Endothelial cell of umbilical vein (primary cell): ENCODE data around the gene EPB41L1.

ENCODE experiments used
- JUN ChIP-seq: IDR thresholded peaks from 2 replicates; pipeline ENCODE4 v1.6.1; 2011; ENCODE audit warnings: borderline replicate concordance, low read depth; ENCODE audit not compliant: insufficient read length, insufficient read depth
- MYC ChIP-seq: IDR thresholded peaks from one replicate; pipeline ENCODE4 v1.6.1; 2011; ENCODE audit warnings: mild to moderate bottlenecking, low read depth, low read length
- POLR2A ChIP-seq: IDR thresholded peaks from 2 replicates; pipeline ENCODE4 v1.6.1; 2012; ENCODE audit warnings: low read depth, mild to moderate bottlenecking, control low read depth, low read length
- TF ChIP-seq, protein P1 (sequence below), 2 donors: IDR thresholded peaks; 1 replicate in 1 of 2; 2 replicates in 1 of 2; pipeline ENCODE4 v1.5.1; 2011; ENCODE audit warnings: low read length in 2 of 2, mild to moderate bottlenecking in 2 of 2, moderate library complexity in 2 of 2, control low read depth in 1 of 2, inconsistent platforms in 1 of 2, low read depth in 1 of 2; ENCODE audit not compliant: insufficient read depth in 1 of 2; ENCODE audit errors: extremely low read depth in 1 of 2

DNA sequence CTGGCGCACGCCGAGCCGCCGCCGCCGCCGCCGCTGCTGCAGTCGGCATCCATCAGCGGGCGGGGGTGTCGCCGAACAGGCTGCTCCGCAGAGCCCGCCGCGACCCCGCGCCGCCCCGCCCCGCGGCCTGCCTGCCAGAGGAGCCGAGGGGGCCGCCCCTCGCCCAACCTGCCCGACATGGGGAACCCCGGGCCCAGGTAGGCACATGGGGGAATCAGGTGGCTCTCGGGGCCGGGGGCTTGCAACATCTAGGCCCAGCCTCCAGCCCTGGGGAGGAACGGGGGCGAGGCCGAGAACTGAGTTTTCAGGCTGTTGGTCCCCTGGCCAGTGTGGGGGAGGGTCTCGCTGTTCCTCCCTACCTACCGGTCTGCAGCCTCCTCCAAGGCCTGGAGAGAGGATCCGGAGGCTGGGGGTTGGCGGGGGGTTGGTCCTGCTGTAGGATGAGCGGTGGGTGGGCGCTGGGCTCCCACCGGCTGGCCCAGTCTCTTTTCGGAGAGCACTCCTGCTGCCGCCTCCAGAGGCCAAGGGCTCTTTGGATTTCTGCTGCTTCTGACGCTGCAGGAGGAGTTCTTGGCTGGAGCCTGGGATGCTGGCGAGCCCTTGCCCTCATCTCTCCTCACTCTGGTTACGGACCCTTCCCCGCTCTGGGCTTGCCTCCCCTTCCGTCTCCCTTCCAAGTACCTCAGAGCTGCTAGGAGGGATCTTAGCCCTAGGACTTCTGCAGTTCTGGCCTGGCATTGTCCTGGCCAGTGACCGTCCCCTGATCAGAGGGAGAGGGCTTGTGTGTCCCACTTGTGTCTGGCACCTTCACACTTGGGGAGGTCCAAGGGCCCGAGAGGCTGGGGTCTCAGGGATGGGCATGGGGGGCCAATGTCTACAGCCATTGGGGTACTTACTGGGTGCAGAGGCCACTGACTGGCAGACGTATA lies at the start of gene EPB41L1:
- TF ChIP-seq JUN: no peak
- TF ChIP-seq, protein P1, sequence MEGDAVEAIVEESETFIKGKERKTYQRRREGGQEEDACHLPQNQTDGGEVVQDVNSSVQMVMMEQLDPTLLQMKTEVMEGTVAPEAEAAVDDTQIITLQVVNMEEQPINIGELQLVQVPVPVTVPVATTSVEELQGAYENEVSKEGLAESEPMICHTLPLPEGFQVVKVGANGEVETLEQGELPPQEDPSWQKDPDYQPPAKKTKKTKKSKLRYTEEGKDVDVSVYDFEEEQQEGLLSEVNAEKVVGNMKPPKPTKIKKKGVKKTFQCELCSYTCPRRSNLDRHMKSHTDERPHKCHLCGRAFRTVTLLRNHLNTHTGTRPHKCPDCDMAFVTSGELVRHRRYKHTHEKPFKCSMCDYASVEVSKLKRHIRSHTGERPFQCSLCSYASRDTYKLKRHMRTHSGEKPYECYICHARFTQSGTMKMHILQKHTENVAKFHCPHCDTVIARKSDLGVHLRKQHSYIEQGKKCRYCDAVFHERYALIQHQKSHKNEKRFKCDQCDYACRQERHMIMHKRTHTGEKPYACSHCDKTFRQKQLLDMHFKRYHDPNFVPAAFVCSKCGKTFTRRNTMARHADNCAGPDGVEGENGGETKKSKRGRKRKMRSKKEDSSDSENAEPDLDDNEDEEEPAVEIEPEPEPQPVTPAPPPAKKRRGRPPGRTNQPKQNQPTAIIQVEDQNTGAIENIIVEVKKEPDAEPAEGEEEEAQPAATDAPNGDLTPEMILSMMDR (IDR thresholded peaks at IDR 0.05; ENCODE audit: extremely low read depth in 1 of 2, insufficient read depth in 1 of 2, low read depth in 1 of 2, low read length in 2 of 2): no peak
- no peak for TF ChIP-seq POLR2A
- TF ChIP-seq MYC: no peak
